K562 (cell line): ENCODE results near the gene WWOX.

Source experiments
- CREB1 ChIP-seq, 2 experiments: sonication (generic) in 1 of 2; formaldehyde crosslinking in 1 of 2; IDR thresholded peaks; 2 replicates each; pipeline versions ENCODE4 v1.6.1 to v1.8.0; 2012 to 2022; ENCODE audit warnings: inconsistent platforms in 1 of 2, mild to moderate bottlenecking in 1 of 2, missing genetic modification reagents in 1 of 2, moderate library complexity in 1 of 2
- EZH2 ChIP-seq: IDR thresholded peaks from 2 replicates; pipeline ENCODE4 v1.6.1; 2012; ENCODE audit warnings: low read depth, mild to moderate bottlenecking, inconsistent platforms, low read length, borderline replicate concordance
- GATAD2B ChIP-seq: fragments of 450-650 bp; IDR thresholded peaks from 2 replicates; pipeline ENCODE4 v1.6.1; 2017; ENCODE audit warnings: mild to moderate bottlenecking, borderline replicate concordance
- GTF2F1 ChIP-seq: IDR thresholded peaks from 2 replicates; pipeline ENCODE4 v1.6.1; 2011; ENCODE audit warnings: low read depth, low read length, improper control_type of control experiment
- NR1H2 ChIP-seq: sonication (generic); formaldehyde crosslinking; IDR thresholded peaks from 2 replicates; pipeline ENCODE4 v1.4.0; 2020; ENCODE audit warnings: mild to moderate bottlenecking, missing genetic modification reagents
- NRF1 ChIP-seq, 2 experiments: fragments of 450-650 bp; IDR thresholded peaks in 1 of 2; conservative IDR thresholded peaks in 1 of 2; 2 replicates each; pipeline ENCODE4 v1.6.1; 2014; ENCODE audit warnings: mild to moderate bottlenecking in 2 of 2
- POLR2A ChIP-seq: fragments of 450-650 bp; conservative IDR thresholded peaks from 2 replicates; pipeline ENCODE4 v1.6.1; 2016
- SREBF1 ChIP-seq: fragments of 150-350 bp; IDR thresholded peaks from 2 replicates; pipeline ENCODE4 v1.6.1; 2014; ENCODE audit warnings: antibody characterized with exemption, low read depth, low read length, borderline replicate concordance
- TEAD2 ChIP-seq: fragments of 450-650 bp; IDR thresholded peaks from 2 replicates; pipeline ENCODE4 v1.6.1; 2016; ENCODE audit warnings: missing genetic modification characterization, control low read depth, missing compliant biosample characterization
- ZBTB49 ChIP-seq: sonication (generic); formaldehyde crosslinking; IDR thresholded peaks from 2 replicates; pipeline ENCODE4 v1.8.0; 2022; ENCODE audit warnings: missing genetic modification reagents, mild to moderate bottlenecking, borderline replicate concordance
- ZNF695 ChIP-seq: fragments of 450-650 bp; formaldehyde crosslinking; IDR thresholded peaks from 2 replicates; pipeline ENCODE4 v1.4.0; 2020; ENCODE audit warnings: mild to moderate bottlenecking, moderate library complexity
- ZNF764 ChIP-seq: fragments of 250-450 bp; sonication (Bioruptor Pico); IDR thresholded peaks from 2 replicates; pipeline ENCODE4 v1.4.0; 2020; ENCODE audit warnings: low read depth, mild to moderate bottlenecking, moderate library complexity
- TF ChIP-seq, protein P1 (sequence below), 2 experiments: fragments of 450-650 bp; formaldehyde crosslinking in 1 of 2; IDR thresholded peaks; 2 replicates each; pipeline versions ENCODE4 v1.4.0 to v1.6.1; 2014 to 2020; ENCODE audit warnings: mild to moderate bottlenecking in 2 of 2, borderline replicate concordance in 1 of 2, low read depth in 1 of 2

DNA sequence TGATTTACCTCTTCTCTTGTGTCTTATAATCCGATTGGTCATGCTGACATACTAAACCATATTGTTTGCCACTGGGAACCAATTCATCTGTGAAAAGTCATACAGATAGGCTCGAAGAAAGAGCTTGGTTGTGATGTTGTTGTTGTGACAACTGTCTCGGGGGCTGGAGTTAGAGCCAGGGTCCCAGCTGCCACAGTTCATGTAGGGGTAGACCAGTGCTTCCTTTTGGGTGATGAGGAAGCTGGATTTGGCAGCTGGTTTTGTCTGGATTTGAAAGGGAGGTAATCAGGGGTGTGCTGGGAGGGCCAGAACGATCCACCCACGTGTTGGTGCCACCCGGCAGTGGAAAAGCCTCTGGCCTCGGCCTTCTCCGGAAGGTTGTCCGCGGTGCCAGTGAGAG is 438.1 kb downstream of the WWOX start:
- TF ChIP-seq GATAD2B (no peak), ZNF695 (CRISPR knock-in tag) (no peak), EZH2 (no peak), ZBTB49 (CRISPR knock-in tag) (no peak), TEAD2 (tag) (no peak), CREB1 (IDR thresholded peaks at IDR 0.05) (no peak), CREB1 (CRISPR knock-in tag; IDR thresholded peaks at IDR 0.05) (no peak), GTF2F1 (no peak), NR1H2 (CRISPR knock-in tag) (no peak), NRF1 (conservative IDR thresholded peaks at IDR 0.05 in 1 of 2, IDR thresholded peaks at IDR 0.05 in 1 of 2) (no peak), SREBF1 (no peak), ZNF764 (CRISPR knock-in tag) (no peak), POLR2A (no peak)
- TF ChIP-seq, protein P1, sequence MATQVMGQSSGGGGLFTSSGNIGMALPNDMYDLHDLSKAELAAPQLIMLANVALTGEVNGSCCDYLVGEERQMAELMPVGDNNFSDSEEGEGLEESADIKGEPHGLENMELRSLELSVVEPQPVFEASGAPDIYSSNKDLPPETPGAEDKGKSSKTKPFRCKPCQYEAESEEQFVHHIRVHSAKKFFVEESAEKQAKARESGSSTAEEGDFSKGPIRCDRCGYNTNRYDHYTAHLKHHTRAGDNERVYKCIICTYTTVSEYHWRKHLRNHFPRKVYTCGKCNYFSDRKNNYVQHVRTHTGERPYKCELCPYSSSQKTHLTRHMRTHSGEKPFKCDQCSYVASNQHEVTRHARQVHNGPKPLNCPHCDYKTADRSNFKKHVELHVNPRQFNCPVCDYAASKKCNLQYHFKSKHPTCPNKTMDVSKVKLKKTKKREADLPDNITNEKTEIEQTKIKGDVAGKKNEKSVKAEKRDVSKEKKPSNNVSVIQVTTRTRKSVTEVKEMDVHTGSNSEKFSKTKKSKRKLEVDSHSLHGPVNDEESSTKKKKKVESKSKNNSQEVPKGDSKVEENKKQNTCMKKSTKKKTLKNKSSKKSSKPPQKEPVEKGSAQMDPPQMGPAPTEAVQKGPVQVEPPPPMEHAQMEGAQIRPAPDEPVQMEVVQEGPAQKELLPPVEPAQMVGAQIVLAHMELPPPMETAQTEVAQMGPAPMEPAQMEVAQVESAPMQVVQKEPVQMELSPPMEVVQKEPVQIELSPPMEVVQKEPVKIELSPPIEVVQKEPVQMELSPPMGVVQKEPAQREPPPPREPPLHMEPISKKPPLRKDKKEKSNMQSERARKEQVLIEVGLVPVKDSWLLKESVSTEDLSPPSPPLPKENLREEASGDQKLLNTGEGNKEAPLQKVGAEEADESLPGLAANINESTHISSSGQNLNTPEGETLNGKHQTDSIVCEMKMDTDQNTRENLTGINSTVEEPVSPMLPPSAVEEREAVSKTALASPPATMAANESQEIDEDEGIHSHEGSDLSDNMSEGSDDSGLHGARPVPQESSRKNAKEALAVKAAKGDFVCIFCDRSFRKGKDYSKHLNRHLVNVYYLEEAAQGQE (IDR thresholded peaks at IDR 0.05; ENCODE audit: borderline replicate concordance): no peak
- TF ChIP-seq, protein P1 (CRISPR knock-in tag; IDR thresholded peaks at IDR 0.05; ENCODE audit: low read depth): no peak
